ENCODE results near the gene SARDH. TPM values are rescaled to one million over a fixed set of nuclear protein-coding genes. Genes with fewer than 3 reads are reported as not detected.

Gene SARDH
- total and polyA plus RNA-seq, 2 donors (not counting 1 experiment from before 2014, with no cell fraction given): 0.03 to 0.07 TPM

DNA sequence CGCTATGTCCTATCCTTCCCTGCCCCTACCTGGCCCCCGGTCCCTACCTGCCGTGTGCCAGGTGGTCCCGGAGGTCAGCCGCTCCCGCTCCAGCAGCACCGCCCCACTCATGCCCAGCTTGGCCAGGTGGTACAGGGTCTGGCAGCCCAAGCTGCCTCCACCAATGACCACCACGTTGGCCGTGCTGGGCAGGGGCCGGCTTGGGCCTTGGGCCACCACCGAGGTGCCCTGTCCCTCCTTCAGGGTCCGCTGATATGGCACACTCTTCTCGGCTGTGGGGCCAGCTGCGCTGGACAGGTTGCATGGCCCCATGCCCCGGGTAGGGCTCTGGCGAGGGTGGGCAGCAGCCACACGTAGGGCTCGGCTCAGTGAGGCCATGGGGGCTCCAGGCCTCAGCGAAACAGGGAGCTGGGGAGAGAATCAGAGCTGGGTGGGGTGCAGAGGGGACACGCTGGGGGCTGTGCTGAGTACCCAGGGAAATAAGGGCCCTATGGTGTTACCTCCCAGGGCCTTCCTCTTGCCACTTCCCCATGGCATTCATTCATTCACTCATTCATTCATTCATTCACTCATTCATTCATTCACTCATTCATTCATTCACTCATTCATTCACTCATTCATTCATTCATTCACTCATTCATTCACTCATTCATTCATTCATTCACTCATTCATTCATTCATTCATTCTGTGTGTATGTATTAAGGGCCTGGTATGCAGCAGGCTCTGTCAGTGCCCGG lies 4.2 kb downstream of the SARDH start:
- Histone ChIP-seq H3K4me2 (replicated peaks; ENCODE audit: low read depth, low read length, poor library complexity, severe bottlenecking) (peak overlapping the region; percentile 43), H3K9me3 (ENCODE audit: control extremely low read depth in 1 of 3, control insufficient read depth in 2 of 3, insufficient read depth in 1 of 3, low read length in 2 of 3) (no peaks in the 10 kb centered on the region), H3K27ac (ENCODE audit: low read length in 2 of 2) (no peak overlapping the region), H3K9ac (ENCODE audit: low read length) (no peak overlapping the region), H2AFZ (ENCODE audit: insufficient read depth, low read depth, low read length, poor library complexity, severe bottlenecking) (no peak overlapping the region), H3K4me3 (ENCODE audit: control extremely low read depth in 1 of 5, extremely low read depth in 1 of 5, insufficient read depth in 1 of 5, low read depth in 2 of 5, low read length in 4 of 5) (no peak overlapping the region), H3K27me3 (replicated peaks in 1 of 4; ENCODE audit: control extremely low read depth in 1 of 4, control insufficient read depth in 3 of 4, insufficient read depth in 4 of 4, low read length in 3 of 4) (no peaks in the 10 kb centered on the region), H3K36me3 (replicated peaks in 1 of 2; ENCODE audit: control extremely low read depth in 1 of 2, control insufficient read depth in 1 of 2, extremely low read depth in 1 of 2, insufficient read depth in 2 of 2, low read length in 1 of 2) (no peaks in the 10 kb centered on the region), H3K4me1 (ENCODE audit: control insufficient read depth in 2 of 2, insufficient read depth in 2 of 2, low read length in 2 of 2) (peaks cover 25 to 35% of the 10 kb centered on the region in 2 donors), H3K79me2 (ENCODE audit: control insufficient read depth, insufficient read depth, low read length) (no peaks in the 10 kb centered on the region), H4K20me1 (ENCODE audit: control insufficient read depth, insufficient read depth, low read length, poor library complexity, severe bottlenecking) (no peaks in the 10 kb centered on the region)
- CTCF ChIA-PET: interaction anchor here (4.7 kb wide), 1 partner anchor 9 kb away, joined by 17 read pairs; no protein-coding TSS in a partner anchor
- H3K9me3 Mint-ChIP-seq (ENCODE audit: insufficient read depth): no peaks in the 10 kb centered on the region
- intact Hi-C loops (cut with micrococcal nuclease): no loop called here
- POLR2A ChIA-PET: interaction anchor here (0.5 kb wide), 1 partner anchor 333 kb away, joined by 3 read pairs; no protein-coding TSS in a partner anchor
- peaks cover 5% of the 10 kb centered on the region for H3K27me3 Mint-ChIP-seq
- DNase-seq (no peak), ATAC-seq (ENCODE audit: low read depth) (no peak)
- WGBS (ENCODE audit: insufficient coverage): 96% methylated on average over 19 of the region's 21 CpGs
- H3K4me1 Mint-ChIP-seq: peaks cover 39% of the 10 kb centered on the region
- H3K27ac Mint-ChIP-seq: peak overlapping the region; percentile 37
- TF ChIP-seq EZH2 (IDR thresholded peaks at IDR 0.05; ENCODE audit: borderline replicate concordance, insufficient read depth, low read depth, low read length, poor library complexity, severe bottlenecking): no peak
- no peak for TF ChIP-seq CTCF (IDR thresholded peaks at IDR 0.05)
- no peak overlapping the region for H3K4me3 Mint-ChIP-seq

GRCh38 chr9:133733421-133733795 lies 4.7 kb downstream of the SARDH start:
- H3K27me3 ChIP-seq (replicated peaks in 1 of 4; ENCODE audit: control extremely low read depth in 1 of 4, control insufficient read depth in 3 of 4, insufficient read depth in 4 of 4, low read length in 3 of 4): peaks cover 0 to under 1% (median 0%) of the 10 kb centered on the region in 4 experiments
- no peaks in the 10 kb centered on the region for H3K9me3 Mint-ChIP-seq (ENCODE audit: insufficient read depth)
- H3K27ac Mint-ChIP-seq: no peak overlapping the region
- H3K9me3 ChIP-seq (ENCODE audit: control extremely low read depth in 1 of 3, control insufficient read depth in 2 of 3, insufficient read depth in 1 of 3, low read length in 2 of 3): no peaks in the 10 kb centered on the region
- no peaks in the 10 kb centered on the region for H4K20me1 ChIP-seq (ENCODE audit: control insufficient read depth, insufficient read depth, low read length, poor library complexity, severe bottlenecking)
- H2AFZ ChIP-seq (ENCODE audit: insufficient read depth, low read depth, low read length, poor library complexity, severe bottlenecking): no peak overlapping the region
- H3K27me3 Mint-ChIP-seq: peaks cover 11% of the 10 kb centered on the region
- H3K4me1 ChIP-seq (ENCODE audit: control insufficient read depth in 2 of 2, insufficient read depth in 2 of 2, low read length in 2 of 2): peaks cover 21 to 30% of the 10 kb centered on the region in 2 donors
- no peak overlapping the region for H3K4me3 Mint-ChIP-seq
- H3K27ac ChIP-seq (ENCODE audit: low read length in 2 of 2): no peak overlapping the region
- no peak overlapping the region for H3K9ac ChIP-seq (ENCODE audit: low read length)
- 100% methylated on average over 2 of the region's 4 CpGs for WGBS (ENCODE audit: insufficient coverage)
- intact Hi-C loops (cut with micrococcal nuclease): no loop called here
- no peaks in the 10 kb centered on the region for H3K79me2 ChIP-seq (ENCODE audit: control insufficient read depth, insufficient read depth, low read length)
- H3K36me3 ChIP-seq (replicated peaks in 1 of 2; ENCODE audit: control extremely low read depth in 1 of 2, control insufficient read depth in 1 of 2, extremely low read depth in 1 of 2, insufficient read depth in 2 of 2, low read length in 1 of 2): no peaks in the 10 kb centered on the region
- peaks cover 37% of the 10 kb centered on the region for H3K4me1 Mint-ChIP-seq
- no peak for DNase-seq
- TF ChIP-seq CTCF (IDR thresholded peaks at IDR 0.05) (no peak), EZH2 (IDR thresholded peaks at IDR 0.05; ENCODE audit: borderline replicate concordance, insufficient read depth, low read depth, low read length, poor library complexity, severe bottlenecking) (no peak)
- no peak overlapping the region for H3K4me3 ChIP-seq (ENCODE audit: control extremely low read depth in 1 of 5, extremely low read depth in 1 of 5, insufficient read depth in 1 of 5, low read depth in 2 of 5, low read length in 4 of 5)
- CTCF ChIA-PET: interaction anchor here (4.7 kb wide), 1 partner anchor 9 kb away, joined by 17 read pairs; no protein-coding TSS in a partner anchor
- ATAC-seq (ENCODE audit: low read depth): no peak
- POLR2A ChIA-PET: no interaction called here
- H3K4me2 ChIP-seq (replicated peaks; ENCODE audit: low read depth, low read length, poor library complexity, severe bottlenecking): no peak overlapping the region
